CD4-positive, alpha-beta T cell treated with Interferon gamma for 1 hour (primary cell): ENCODE measurements around the gene MALRD1.

ENCODE experiments used
- DNase-seq: peaks from one replicate; pipeline ENCODE4 v3.0.0-alpha.2; 2020

MALRD1 gene

GRCh38 chr10:19658622-19659233, 610.1 kb downstream of the MALRD1 start:
- DNase-seq: no peak

GRCh38 chr10:19659920-19660655, 611.5 kb downstream of the MALRD1 start:
- DNase-seq: no peak

- DNase-seq: no peak
These were observed 614.7 kb downstream of the MALRD1 start for GRCh38 chr10:19663344-19663743.

DNA sequence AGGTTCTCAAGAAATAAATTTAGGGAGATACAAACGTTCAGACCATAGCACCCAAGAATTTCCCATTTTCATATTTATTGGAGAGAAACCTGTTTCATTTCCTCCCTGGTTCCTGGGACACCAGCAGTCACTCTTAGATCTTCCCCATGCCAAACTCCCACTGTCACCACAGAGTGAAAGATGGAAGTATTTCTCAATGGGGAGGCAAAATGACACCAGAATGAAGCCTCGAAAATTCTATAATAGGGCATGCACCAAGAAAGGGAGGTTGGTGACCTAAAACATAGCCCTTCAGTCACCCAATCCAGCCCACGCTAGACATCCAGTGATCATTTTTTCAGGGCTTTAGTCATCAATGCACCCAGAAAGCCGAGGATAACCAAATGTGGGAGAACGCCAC, 619.5 kb downstream of the MALRD1 start:
- no peak for DNase-seq

GRCh38 chr10:19676063-19676462, 627.5 kb downstream of the MALRD1 start:
- no peak for DNase-seq

DNA sequence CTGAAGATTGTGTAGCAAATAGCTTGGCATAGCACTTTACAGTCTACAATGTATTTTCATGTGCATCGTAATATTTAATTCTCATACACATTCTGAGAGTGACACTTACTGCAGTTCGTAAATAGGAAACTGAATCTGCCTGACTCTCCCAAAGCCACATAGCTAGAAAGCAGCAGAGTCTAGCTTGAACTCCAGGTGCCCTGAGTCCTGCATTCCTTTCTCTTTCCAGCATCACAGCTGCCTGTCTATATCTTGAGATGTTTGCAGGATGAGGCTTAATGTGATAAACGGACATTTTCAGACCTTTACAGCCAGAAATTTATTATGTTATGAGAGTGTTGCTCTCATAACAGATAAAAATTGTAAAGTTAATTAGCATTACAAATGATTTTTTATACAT, 634.8 kb downstream of the MALRD1 start:
- DNase-seq: no peak

- DNase-seq: no peak
These were observed 635.4 kb downstream of the MALRD1 start for GRCh38 chr10:19683960-19684359.

DNA sequence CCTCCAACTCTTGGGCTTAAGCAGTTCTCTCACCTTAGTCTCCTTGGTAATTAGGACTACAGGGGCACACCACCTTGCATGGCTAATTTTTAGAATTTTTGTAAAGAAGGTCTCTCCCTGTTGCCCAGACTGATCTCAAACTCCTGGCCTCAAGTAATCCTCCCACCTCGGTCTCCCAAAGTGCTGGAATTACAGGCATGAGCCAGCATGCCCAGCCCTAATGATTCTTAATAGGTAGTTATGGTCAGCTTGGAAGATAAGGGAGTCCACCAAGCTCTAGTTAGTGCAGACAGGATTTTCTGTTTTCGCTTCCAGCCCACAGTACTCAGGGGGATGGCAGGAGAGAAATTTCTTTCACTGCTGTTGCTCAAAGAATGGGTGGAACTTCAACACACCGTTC, 639.7 kb downstream of the MALRD1 start:
- DNase-seq: no peak

DNA sequence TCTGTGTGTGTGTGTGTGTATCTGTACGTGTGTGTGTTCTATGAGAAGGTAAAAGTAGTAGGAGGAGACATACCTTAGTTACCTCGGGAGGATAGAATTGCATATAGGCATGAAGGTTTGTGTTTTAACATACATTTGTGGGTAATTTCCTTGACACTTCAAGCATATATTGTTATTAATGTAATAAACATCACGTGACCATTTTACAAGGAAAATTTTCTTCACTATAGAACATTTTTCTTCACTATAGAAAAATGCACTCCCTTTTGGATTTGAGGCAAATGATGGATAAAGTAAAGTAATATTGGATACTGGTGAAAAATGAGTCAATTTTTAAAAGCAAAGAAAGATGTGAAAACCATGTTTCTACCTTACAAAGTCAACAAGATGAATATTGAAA, 640.6 kb downstream of the MALRD1 start:
- DNase-seq: no peak

DNA sequence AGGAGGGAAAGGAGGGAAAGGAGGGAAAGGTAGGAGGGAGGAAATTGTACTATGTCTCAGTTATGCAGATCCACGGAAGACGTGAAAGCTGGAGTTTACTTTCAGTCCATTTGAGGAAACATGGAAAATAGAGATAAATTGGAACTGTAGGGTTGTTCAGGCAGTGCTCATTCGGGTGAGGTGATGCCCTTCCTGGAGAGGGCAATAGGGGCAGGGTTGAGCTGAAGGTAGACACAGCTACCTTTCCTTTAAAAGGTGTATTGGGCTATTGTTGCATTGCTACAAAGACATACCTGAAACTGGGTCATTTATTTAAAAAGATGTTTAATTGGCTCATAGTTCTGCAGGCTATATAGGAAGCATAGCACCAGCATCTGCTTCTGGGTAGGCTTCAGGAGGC, 650.7 kb downstream of the MALRD1 start:
- DNase-seq: no peak

DNA sequence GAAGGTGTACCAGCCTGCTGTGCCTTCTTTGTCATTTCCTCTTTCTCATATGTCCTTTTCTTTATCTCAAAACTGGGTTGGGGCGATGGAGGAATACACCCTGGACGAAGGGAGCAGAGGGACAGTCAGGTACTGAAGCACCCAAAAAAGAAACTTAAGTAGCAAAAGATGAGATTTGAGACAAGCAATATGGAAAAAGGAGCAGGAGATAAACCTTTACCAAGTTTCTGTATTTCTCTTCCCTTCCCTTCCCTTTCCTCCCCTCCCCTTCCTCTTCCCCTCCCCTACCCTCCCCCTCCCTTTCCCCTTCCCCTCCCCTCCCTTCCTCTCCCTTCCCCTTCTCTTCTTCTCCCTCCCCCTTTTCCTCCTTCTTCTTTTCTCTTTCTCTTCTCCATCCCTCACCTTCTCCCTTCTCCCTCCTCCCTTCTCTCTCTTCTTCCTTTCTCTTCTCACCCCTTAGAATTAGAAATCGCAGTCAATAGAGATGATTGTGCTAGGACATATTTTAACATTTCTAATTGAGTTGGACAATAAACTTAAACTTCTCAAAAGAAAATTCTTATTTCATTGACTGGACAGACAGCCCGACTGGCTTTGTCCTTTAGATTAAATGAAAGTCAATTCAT, 652.9 kb downstream of the MALRD1 start:
- no peak for DNase-seq

GRCh38 chr10:19702215-19702614, 653.6 kb downstream of the MALRD1 start:
- DNase-seq: no peak

- no peak for DNase-seq
These were observed 655.9 kb downstream of the MALRD1 start for GRCh38 chr10:19704544-19704943.

DNA sequence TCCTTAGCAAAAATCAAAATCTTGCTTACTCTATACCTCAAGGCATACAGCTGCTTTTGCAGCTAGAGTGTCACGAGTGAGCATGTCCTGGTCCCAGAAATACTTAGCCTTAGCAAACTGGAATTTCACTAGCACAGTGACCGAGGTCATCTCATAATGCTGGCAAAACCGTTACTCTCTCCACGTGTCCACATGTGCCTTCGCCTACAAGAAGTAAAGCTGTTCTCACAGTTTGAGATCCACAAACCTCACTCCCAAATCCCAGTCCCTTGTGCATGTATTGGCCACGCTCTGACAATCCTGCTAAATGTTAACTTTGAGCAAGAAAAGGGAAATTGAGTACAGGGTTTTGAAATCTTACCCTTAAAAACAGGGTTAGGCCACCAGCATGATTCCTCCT, 656.6 kb downstream of the MALRD1 start:
- DNase-seq: no peak

DNA sequence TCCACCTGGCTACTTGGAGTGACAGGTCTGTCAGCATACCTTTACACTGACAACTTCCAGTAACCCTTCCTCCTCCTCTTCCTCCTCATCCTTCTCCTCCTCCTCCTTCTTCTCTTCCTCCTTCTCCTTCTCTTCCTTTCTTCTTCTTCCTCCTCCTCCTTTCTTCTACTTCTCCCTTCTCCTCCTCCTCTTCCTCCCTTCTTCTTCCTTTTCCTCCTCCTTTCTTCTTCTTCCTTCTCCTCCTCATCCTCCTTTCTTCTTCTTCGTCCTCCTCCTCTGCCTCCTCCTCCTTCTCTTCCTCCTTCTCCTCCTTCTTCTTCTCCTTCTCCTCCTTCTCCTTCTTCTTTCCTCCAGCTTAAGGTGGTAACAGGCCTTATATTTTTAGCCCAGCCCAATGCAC, 658.3 kb downstream of the MALRD1 start:
- DNase-seq: no peak

DNA sequence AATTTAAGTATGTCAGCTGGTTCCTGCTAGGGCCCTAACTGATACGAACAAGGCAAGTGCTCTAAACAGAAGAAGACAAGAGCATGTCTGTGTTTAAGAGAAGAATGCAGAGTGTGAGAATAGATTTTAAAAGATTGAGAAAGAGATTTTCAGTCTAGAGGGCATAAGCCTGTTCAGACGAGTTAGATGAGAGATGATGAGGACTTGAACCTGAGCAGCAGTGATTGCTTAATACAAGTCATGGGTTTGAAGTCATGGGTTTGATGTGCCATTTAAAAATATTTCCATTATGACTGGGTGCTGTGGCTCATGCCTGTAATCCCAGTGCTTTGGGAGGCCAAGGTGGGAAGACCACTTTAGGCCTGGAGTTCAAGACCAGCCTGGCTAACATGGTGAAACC, 658.8 kb downstream of the MALRD1 start:
- DNase-seq: no peak

DNA sequence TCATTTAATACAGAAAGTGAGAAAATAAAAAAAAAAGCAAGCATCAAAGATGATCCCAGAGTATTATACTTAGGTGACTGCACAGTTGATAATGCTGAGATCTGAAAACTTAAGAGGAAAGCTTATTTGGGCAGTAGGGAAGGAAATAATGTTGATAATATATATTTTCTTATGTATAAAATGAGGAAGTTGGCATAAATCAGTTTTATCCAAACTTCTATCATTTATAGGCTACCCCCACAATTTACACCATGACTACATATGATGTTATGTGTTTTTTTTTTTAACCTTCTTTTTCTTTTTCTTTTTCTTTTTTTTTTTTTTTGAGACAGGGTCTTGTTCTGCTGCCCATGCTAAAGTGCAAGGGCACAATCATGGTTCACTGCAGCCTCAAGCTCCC, 659.4 kb downstream of the MALRD1 start:
- DNase-seq: no peak

- DNase-seq: no peak
These were observed 662.0 kb downstream of the MALRD1 start for GRCh38 chr10:19710600-19710999.

DNA sequence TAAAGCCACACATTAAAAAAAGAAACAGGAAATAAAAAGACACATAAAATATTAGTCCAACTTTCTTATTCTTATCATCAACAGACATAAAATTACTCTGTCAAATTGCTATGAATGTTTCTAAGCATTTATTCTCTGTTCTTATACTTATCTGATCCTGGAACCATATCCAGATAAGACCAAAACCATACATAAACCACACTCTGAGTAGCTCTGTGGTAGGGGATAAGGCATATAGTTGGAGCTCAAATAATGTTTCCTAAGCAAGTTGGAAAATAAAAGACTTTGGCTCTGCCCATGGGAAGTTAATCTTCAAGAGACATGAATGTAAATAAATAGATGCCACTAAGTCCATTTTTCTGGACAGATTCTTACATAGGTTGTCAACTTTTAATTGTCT, 664.6 kb downstream of the MALRD1 start:
- DNase-seq: no peak

DNA sequence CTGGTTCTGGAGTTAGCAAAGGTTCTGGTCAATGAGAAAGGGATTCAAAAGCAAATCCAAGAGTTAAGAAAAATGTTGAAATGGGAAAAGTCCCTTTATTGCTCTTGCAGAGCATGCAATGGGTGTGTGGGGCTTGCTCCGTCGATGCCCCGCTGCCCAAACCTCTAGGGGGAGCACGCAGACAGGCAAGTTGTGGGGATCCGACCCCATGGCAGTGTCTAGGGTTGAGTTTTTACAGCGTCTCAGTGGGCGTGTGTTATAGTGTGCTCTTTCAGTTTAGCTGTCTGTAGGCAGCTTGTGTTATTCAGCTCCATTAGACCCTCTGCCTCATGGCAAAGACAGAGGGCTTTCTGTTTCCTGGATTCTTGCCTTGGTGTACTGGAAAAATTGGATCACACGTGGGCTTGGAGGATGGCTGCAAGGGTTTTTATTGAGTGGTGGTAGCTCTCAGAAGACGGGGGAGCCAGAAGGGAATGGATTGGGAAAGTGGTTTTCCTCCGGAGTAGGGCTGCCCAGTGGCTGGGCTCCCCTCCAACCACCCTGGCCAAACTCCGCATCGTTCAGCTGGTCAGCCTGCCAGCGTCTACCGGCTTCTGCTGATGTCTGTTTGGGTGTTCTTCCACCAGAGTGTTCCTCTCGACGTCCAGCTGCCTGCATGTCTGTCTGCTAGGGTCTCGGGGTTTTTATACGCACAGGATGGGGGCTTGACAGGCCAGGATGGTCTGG, 665.4 kb downstream of the MALRD1 start:
- DNase-seq: no peak

DNA sequence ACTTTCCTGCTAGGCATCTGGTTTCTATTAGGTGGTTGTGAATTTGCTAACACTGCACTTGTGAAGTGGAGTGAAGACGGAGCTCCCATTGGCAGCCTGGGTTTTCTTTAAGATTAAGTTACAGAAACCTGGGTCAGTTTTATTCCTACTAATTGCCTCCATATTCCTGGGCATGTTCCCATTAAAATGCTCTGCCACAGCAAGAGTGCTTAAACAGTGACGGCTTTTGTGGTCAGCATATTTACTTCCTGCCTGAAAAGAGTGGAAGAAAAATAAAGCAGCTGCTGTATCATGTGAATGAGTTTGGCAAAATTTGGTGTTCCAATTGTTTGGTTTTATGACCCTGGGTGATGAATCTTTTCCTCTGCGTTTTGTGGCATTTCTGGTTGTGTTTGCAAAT, 670.7 kb downstream of the MALRD1 start:
- DNase-seq: no peak

GRCh38 chr10:19724287-19724686, 675.7 kb downstream of the MALRD1 start:
- no peak for DNase-seq

DNA sequence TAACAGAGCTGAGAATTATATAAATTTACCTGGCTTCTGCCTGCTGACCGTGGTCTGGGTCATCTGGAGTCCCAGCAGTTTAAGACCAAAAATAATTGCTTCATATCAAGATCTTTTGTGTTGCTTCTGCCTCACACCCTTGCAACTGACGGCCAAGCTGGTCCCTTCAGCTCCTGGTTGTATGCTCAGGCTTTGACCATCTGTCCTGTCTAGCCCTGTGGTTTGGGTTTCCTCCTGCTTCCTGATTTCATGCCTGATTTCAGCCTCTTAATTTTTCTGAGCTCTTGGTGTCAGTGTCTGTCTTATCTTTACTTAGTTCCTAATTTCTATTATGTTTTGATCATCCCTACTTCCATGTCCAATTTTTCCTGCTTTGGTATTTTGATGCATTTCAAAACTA, 679.8 kb downstream of the MALRD1 start:
- DNase-seq: no peak

DNA sequence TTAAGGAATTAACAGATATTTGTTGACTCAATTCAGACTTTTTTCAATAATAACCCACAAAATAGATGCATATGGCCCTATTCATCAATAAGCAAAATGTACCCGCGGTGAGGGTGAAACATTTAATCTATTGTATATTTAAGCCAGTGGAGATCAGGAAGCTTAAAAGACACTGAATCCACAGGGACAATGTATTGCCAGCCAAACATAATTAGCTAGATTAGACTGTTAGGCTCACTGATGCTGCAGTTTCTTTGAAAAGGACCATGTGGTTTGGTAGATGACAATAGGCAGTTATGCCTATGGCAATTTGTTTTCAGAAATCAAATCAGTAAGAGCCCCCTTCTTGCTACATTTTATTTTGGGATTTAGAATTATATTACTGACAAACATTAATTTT, 680.4 kb downstream of the MALRD1 start:
- DNase-seq: no peak
